HepG2 (cell line): ENCODE results near the gene FAM174C. TPM values are rescaled to one million over a fixed set of nuclear protein-coding genes. Genes with fewer than 3 reads are reported as not detected.
A peak's percentile ranks its signal among the peaks of the same experiment; 100 is the strongest.

Source experiments
- BHLHE40 ChIP-seq: IDR thresholded peaks from 2 replicates; pipeline ENCODE4 v1.6.1; 2011; ENCODE audit warnings: low read length, improper control_type of control experiment
- DNMT3B ChIP-seq: conservative IDR thresholded peaks from 2 replicates; pipeline ENCODE4 v1.6.1; 2016; ENCODE audit warnings: missing biosample characterization, control low read depth
- E2F2 ChIP-seq: sonication (generic); formaldehyde crosslinking; IDR thresholded peaks from 2 replicates; pipeline ENCODE4 v1.4.0; 2020; ENCODE audit warnings: missing genetic modification reagents, borderline replicate concordance
- EEA1 ChIP-seq: sonication (generic); formaldehyde crosslinking; IDR thresholded peaks from 2 replicates; pipeline ENCODE4 v1.5.1; 2020; ENCODE audit warnings: mild to moderate bottlenecking, missing genetic modification reagents, borderline replicate concordance
- FOSL1 ChIP-seq: sonication (generic); formaldehyde crosslinking; IDR thresholded peaks from 2 replicates; pipeline ENCODE4 v1.9.0; 2021; ENCODE audit warnings: missing genetic modification reagents, borderline replicate concordance
- FOXC1 ChIP-seq: sonication (generic); formaldehyde crosslinking; IDR thresholded peaks from 2 replicates; pipeline ENCODE4 v1.8.0; 2022; ENCODE audit warnings: mild to moderate bottlenecking, missing genetic modification reagents, borderline replicate concordance
- GPN1 ChIP-seq: sonication (generic); formaldehyde crosslinking; IDR thresholded peaks from 2 replicates; pipeline ENCODE4 v1.5.1; 2020; ENCODE audit warnings: missing genetic modification reagents, borderline replicate concordance
- HNRNPL ChIP-seq: fragments of 200-400 bp; formaldehyde crosslinking; IDR thresholded peaks from 2 replicates; pipeline ENCODE4 v1.6.1; 2017; ENCODE audit warnings: mild to moderate bottlenecking, low read depth, low read length
- KDM1A ChIP-seq: IDR thresholded peaks from 2 replicates; pipeline ENCODE4 v1.6.1; 2016; ENCODE audit warnings: missing compliant biosample characterization
- MTERF4 ChIP-seq: sonication (generic); formaldehyde crosslinking; IDR thresholded peaks from 2 replicates; pipeline ENCODE4 v1.8.0; 2023; ENCODE audit warnings: mild to moderate bottlenecking, missing genetic modification reagents
- MXD4 ChIP-seq: IDR thresholded peaks from 2 replicates; pipeline ENCODE4 v1.6.1; 2016; ENCODE audit warnings: mild to moderate bottlenecking, missing biosample characterization, missing genetic modification reagents
- POGZ ChIP-seq: sonication (generic); formaldehyde crosslinking; IDR thresholded peaks from 2 replicates; pipeline ENCODE4 v1.4.0; 2020; ENCODE audit warnings: mild to moderate bottlenecking, missing genetic modification reagents
- RAD51 ChIP-seq: fragments of 450-650 bp; IDR thresholded peaks from 2 replicates; pipeline ENCODE4 v1.6.1; 2016; ENCODE audit warnings: borderline replicate concordance
- RFX5 ChIP-seq: IDR thresholded peaks from 2 replicates; pipeline ENCODE4 v1.6.1; 2011; ENCODE audit warnings: low read depth, low read length, improper control_type of control experiment
- RXRB ChIP-seq: IDR thresholded peaks from 2 replicates; pipeline ENCODE4 v1.6.1; 2016; ENCODE audit warnings: borderline replicate concordance, missing genetic modification reagents, missing compliant biosample characterization
- SCMH1 ChIP-seq: sonication (generic); formaldehyde crosslinking; IDR thresholded peaks from 2 replicates; pipeline ENCODE4 v1.9.0; 2021; ENCODE audit warnings: missing genetic modification reagents, mild to moderate bottlenecking, borderline replicate concordance
- SP140L ChIP-seq: sonication (generic); formaldehyde crosslinking; IDR thresholded peaks from 2 replicates; pipeline ENCODE4 v1.4.0; 2020; ENCODE audit warnings: missing genetic modification reagents, borderline replicate concordance
- TEAD3 ChIP-seq: optimal IDR thresholded peaks from 2 replicates; pipeline ENCODE3; 2016; ENCODE audit warnings: borderline replicate concordance
- ZEB1 ChIP-seq: IDR thresholded peaks from 2 replicates; pipeline ENCODE4 v1.6.1; 2012; ENCODE audit warnings: mild to moderate bottlenecking, low read depth, inconsistent platforms; ENCODE audit not compliant: insufficient replicate concordance
- ZNF274 ChIP-seq: sonication (generic); formaldehyde crosslinking; IDR thresholded peaks from 2 replicates; pipeline ENCODE4 v1.5.1; 2020; ENCODE audit warnings: mild to moderate bottlenecking, missing genetic modification reagents
- ZNF460 ChIP-seq: sonication (generic); formaldehyde crosslinking; IDR thresholded peaks from 2 replicates; pipeline ENCODE4 v1.5.1; 2020; ENCODE audit warnings: missing genetic modification reagents, mild to moderate bottlenecking, borderline replicate concordance
- ZNF558 ChIP-seq: sonication (generic); formaldehyde crosslinking; IDR thresholded peaks from 2 replicates; pipeline ENCODE4 v1.9.0; 2022; ENCODE audit warnings: mild to moderate bottlenecking, missing genetic modification reagents, borderline replicate concordance
- ZSCAN25 ChIP-seq: sonication (generic); formaldehyde crosslinking; IDR thresholded peaks from 2 replicates; pipeline ENCODE4 v1.8.0; 2022; ENCODE audit warnings: mild to moderate bottlenecking, missing genetic modification reagents
- polyA plus RNA-seq, 8 experiments: library from polyadenylated mRNA; depleted of rRNA in 3 of 8; stranded (reverse) in 7 of 8; unstranded in 1 of 8; fragments of >200 nt; fragmentation: Illumina TruSeq in 4 of 8; extraction: Trizol in 4 of 8; gene quantifications; 2 replicates each; pipeline versions ENCODE4 v1.2.1 to v1.2.3, GENCODE V29; 2011 to 2016; ENCODE audit warnings: low read depth in 4 of 8, missing spikeins in 1 of 8, mixed read lengths in 1 of 8; ENCODE audit not compliant: insufficient read depth in 1 of 8
- total RNA-seq, 5 experiments: library from RNA; depleted of rRNA; stranded (reverse); fragments of >200 nt; fragmentation: Illumina TruSeq; extraction: Trizol; gene quantifications; 2 replicates each; pipeline ENCODE4 v1.2.3, GENCODE V29; 2016; ENCODE audit warnings: low read depth in 1 of 5
- TF ChIP-seq, protein P1 (sequence below): sonication (generic); formaldehyde crosslinking; IDR thresholded peaks from 2 replicates; pipeline ENCODE4 v1.4.0; 2020; ENCODE audit warnings: missing genetic modification reagents
- TF ChIP-seq, protein P2 (sequence below): sonication (generic); formaldehyde crosslinking; IDR thresholded peaks from 2 replicates; pipeline ENCODE4 v1.8.1; 2023; ENCODE audit warnings: mild to moderate bottlenecking, missing genetic modification reagents
- TF ChIP-seq, protein P3 (sequence below): sonication (generic); formaldehyde crosslinking; IDR thresholded peaks from 2 replicates; pipeline ENCODE4 v1.4.0; 2020; ENCODE audit warnings: low read depth, mild to moderate bottlenecking, missing genetic modification reagents

The FAM174C gene
- total and polyA plus RNA-seq, 2 of the 13 experiments (the other 11 are each of a cell fraction or from before 2014, with no cell fraction given), result 19.5 to 31.3 TPM

- TF ChIP-seq E2F2 (CRISPR knock-in tag), result no peak
- TF ChIP-seq FOXC1 (CRISPR knock-in tag), result 0 out of 2 replicates have a peak, but pooled peaks have one; percentile 45
- TF ChIP-seq FOSL1 (CRISPR knock-in tag), result no peak
- TF ChIP-seq ZNF460 (CRISPR knock-in tag), result 0 out of 2 replicates have a peak, but pooled peaks have one; percentile 12
- TF ChIP-seq HNRNPL, result peak; percentile 57; the same call in 1 of the 2 replicates
- no peak for TF ChIP-seq ZNF558 (CRISPR knock-in tag)
- TF ChIP-seq, protein P1, sequence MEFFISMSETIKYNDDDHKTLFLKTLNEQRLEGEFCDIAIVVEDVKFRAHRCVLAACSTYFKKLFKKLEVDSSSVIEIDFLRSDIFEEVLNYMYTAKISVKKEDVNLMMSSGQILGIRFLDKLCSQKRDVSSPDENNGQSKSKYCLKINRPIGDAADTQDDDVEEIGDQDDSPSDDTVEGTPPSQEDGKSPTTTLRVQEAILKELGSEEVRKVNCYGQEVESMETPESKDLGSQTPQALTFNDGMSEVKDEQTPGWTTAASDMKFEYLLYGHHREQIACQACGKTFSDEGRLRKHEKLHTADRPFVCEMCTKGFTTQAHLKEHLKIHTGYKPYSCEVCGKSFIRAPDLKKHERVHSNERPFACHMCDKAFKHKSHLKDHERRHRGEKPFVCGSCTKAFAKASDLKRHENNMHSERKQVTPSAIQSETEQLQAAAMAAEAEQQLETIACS (CRISPR knock-in tag), result no peak
- no peak for TF ChIP-seq SCMH1
- peak; percentile 7 for TF ChIP-seq TEAD3 (CRISPR knock-in tag)
- TF ChIP-seq BHLHE40, result no peak
- TF ChIP-seq KDM1A (CRISPR knock-in tag), result 0 out of 2 replicates have a peak, but pooled peaks have one; percentile 12
- TF ChIP-seq EEA1 (CRISPR knock-in tag), result no peak
- TF ChIP-seq, protein P2, sequence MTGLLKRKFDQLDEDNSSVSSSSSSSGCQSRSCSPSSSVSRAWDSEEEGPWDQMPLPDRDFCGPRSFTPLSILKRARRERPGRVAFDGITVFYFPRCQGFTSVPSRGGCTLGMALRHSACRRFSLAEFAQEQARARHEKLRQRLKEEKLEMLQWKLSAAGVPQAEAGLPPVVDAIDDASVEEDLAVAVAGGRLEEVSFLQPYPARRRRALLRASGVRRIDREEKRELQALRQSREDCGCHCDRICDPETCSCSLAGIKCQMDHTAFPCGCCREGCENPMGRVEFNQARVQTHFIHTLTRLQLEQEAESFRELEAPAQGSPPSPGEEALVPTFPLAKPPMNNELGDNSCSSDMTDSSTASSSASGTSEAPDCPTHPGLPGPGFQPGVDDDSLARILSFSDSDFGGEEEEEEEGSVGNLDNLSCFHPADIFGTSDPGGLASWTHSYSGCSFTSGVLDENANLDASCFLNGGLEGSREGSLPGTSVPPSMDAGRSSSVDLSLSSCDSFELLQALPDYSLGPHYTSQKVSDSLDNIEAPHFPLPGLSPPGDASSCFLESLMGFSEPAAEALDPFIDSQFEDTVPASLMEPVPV (CRISPR knock-in tag), result no peak
- no peak for TF ChIP-seq MXD4 (CRISPR knock-in tag)
- TF ChIP-seq GPN1, result no peak
- TF ChIP-seq SP140L (CRISPR knock-in tag), result no peak
- no peak for TF ChIP-seq RFX5
- peak; percentile 41; the same call in 1 of the 2 replicates for TF ChIP-seq ZNF274 (CRISPR knock-in tag)
- TF ChIP-seq, protein P3, sequence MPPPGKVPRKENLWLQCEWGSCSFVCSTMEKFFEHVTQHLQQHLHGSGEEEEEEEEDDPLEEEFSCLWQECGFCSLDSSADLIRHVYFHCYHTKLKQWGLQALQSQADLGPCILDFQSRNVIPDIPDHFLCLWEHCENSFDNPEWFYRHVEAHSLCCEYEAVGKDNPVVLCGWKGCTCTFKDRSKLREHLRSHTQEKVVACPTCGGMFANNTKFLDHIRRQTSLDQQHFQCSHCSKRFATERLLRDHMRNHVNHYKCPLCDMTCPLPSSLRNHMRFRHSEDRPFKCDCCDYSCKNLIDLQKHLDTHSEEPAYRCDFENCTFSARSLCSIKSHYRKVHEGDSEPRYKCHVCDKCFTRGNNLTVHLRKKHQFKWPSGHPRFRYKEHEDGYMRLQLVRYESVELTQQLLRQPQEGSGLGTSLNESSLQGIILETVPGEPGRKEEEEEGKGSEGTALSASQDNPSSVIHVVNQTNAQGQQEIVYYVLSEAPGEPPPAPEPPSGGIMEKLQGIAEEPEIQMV, result no peak
- no peak for TF ChIP-seq RAD51
- TF ChIP-seq ZEB1, result no peak
- no peak for TF ChIP-seq ZSCAN25 (CRISPR knock-in tag)
- TF ChIP-seq POGZ (CRISPR knock-in tag), result no peak
- TF ChIP-seq RXRB, result no peak
- no peak for TF ChIP-seq MTERF4 (CRISPR knock-in tag)
- no peak for TF ChIP-seq DNMT3B (CRISPR knock-in tag)
These were observed 27.6 kb upstream of the FAM174C start (continued) for GRCh38 chr19:1247748-1248138.
